Measurements from ENCODE around the gene CYP4F22.

- no peak for TF ChIP-seq CTCF (IDR thresholded peaks at IDR 0.05)
- TF ChIP-seq EP300 (IDR thresholded peaks at IDR 0.05), result no peak
- TF ChIP-seq POLR2AphosphoS5 (IDR thresholded peaks at IDR 0.05), result no peak
- TF ChIP-seq POLR2A (IDR thresholded peaks at IDR 0.05), result no peak
Observed at GRCh38 chr19:15588265-15588664, 79.9 kb downstream of the CYP4F22 start.
